ENCODE results near the gene CD300LF. TPM values are rescaled to one million over a fixed set of nuclear protein-coding genes. Genes with fewer than 3 reads are reported as not detected.

Gene CD300LF
- total and polyA plus RNA-seq, 4 donors, result 0.13 to 1.9 (median 1.0) TPM

GRCh38 chr17:74750327-74751069 lies 37.8 kb upstream of the CD300LF start:
- H3K27me3 ChIP-seq (ENCODE audit: control insufficient read depth in 4 of 4, insufficient read depth in 4 of 4, low read length in 3 of 4), result no peaks in the 10 kb centered on the region
- H3K9ac ChIP-seq (ENCODE audit: low read depth in 1 of 2, low read length in 2 of 2), result peak overlapping the region; percentile 77 to 95
- WGBS, result 16% methylated on average over 13 of the region's 13 CpGs
- peaks cover 19 to 63% (median 45%) of the 10 kb centered on the region in 4 donors for H3K4me1 ChIP-seq (ENCODE audit: control insufficient read depth in 4 of 4, insufficient read depth in 4 of 4, low read length in 3 of 4)
- H3K9me3 ChIP-seq (ENCODE audit: control insufficient read depth in 4 of 4, low read length in 3 of 4), result no peaks in the 10 kb centered on the region
- peak overlapping the region; percentile 76 to 96 (median 94) for H3K4me3 ChIP-seq (ENCODE audit: low read depth in 1 of 3, low read length in 3 of 3)
- peak; percentile 24 to 72 for TF ChIP-seq EGR1 (IDR thresholded peaks at IDR 0.05; ENCODE audit: low read depth in 2 of 2)
- TF ChIP-seq, protein P1, sequence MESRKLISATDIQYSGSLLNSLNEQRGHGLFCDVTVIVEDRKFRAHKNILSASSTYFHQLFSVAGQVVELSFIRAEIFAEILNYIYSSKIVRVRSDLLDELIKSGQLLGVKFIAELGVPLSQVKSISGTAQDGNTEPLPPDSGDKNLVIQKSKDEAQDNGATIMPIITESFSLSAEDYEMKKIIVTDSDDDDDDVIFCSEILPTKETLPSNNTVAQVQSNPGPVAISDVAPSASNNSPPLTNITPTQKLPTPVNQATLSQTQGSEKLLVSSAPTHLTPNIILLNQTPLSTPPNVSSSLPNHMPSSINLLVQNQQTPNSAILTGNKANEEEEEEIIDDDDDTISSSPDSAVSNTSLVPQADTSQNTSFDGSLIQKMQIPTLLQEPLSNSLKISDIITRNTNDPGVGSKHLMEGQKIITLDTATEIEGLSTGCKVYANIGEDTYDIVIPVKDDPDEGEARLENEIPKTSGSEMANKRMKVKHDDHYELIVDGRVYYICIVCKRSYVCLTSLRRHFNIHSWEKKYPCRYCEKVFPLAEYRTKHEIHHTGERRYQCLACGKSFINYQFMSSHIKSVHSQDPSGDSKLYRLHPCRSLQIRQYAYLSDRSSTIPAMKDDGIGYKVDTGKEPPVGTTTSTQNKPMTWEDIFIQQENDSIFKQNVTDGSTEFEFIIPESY (IDR thresholded peaks at IDR 0.05), result peak; percentile 76
- TF ChIP-seq JUND (IDR thresholded peaks at IDR 0.05), result peak; percentile 62 to 93
- peak; percentile 93 for TF ChIP-seq TAF1 (conservative IDR thresholded peaks at IDR 0.05)
- peak; percentile 97 to 98 for TF ChIP-seq RXRA (IDR thresholded peaks at IDR 0.05)
- TF ChIP-seq HNF4A (conservative IDR thresholded peaks at IDR 0.05), result peak; percentile 100
- TF ChIP-seq FOXA2 (IDR thresholded peaks at IDR 0.05), result peak; percentile 28
- TF ChIP-seq, protein P2, sequence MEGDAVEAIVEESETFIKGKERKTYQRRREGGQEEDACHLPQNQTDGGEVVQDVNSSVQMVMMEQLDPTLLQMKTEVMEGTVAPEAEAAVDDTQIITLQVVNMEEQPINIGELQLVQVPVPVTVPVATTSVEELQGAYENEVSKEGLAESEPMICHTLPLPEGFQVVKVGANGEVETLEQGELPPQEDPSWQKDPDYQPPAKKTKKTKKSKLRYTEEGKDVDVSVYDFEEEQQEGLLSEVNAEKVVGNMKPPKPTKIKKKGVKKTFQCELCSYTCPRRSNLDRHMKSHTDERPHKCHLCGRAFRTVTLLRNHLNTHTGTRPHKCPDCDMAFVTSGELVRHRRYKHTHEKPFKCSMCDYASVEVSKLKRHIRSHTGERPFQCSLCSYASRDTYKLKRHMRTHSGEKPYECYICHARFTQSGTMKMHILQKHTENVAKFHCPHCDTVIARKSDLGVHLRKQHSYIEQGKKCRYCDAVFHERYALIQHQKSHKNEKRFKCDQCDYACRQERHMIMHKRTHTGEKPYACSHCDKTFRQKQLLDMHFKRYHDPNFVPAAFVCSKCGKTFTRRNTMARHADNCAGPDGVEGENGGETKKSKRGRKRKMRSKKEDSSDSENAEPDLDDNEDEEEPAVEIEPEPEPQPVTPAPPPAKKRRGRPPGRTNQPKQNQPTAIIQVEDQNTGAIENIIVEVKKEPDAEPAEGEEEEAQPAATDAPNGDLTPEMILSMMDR (IDR thresholded peaks at IDR 0.05; ENCODE audit: low read depth, low read length, missing input control), result no peak
- TF ChIP-seq FOXA1 (IDR thresholded peaks at IDR 0.05), result peak; percentile 27
- peak; percentile 99 for TF ChIP-seq HNF4G (IDR thresholded peaks at IDR 0.05)
- TF ChIP-seq, protein P3, sequence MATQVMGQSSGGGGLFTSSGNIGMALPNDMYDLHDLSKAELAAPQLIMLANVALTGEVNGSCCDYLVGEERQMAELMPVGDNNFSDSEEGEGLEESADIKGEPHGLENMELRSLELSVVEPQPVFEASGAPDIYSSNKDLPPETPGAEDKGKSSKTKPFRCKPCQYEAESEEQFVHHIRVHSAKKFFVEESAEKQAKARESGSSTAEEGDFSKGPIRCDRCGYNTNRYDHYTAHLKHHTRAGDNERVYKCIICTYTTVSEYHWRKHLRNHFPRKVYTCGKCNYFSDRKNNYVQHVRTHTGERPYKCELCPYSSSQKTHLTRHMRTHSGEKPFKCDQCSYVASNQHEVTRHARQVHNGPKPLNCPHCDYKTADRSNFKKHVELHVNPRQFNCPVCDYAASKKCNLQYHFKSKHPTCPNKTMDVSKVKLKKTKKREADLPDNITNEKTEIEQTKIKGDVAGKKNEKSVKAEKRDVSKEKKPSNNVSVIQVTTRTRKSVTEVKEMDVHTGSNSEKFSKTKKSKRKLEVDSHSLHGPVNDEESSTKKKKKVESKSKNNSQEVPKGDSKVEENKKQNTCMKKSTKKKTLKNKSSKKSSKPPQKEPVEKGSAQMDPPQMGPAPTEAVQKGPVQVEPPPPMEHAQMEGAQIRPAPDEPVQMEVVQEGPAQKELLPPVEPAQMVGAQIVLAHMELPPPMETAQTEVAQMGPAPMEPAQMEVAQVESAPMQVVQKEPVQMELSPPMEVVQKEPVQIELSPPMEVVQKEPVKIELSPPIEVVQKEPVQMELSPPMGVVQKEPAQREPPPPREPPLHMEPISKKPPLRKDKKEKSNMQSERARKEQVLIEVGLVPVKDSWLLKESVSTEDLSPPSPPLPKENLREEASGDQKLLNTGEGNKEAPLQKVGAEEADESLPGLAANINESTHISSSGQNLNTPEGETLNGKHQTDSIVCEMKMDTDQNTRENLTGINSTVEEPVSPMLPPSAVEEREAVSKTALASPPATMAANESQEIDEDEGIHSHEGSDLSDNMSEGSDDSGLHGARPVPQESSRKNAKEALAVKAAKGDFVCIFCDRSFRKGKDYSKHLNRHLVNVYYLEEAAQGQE (IDR thresholded peaks at IDR 0.05), result peak; percentile 96
- peak in 1 of 2 donors; percentile 81 for TF ChIP-seq GABPA (IDR thresholded peaks at IDR 0.05 in 1 of 2, conservative IDR thresholded peaks at IDR 0.05 in 1 of 2)
- TF ChIP-seq RAD21 (IDR thresholded peaks at IDR 0.05), result peak; percentile 55 to 59
- peak; percentile 99 for TF ChIP-seq SP1 (IDR thresholded peaks at IDR 0.05)
- peak; percentile 51 for TF ChIP-seq NR2F2 (IDR thresholded peaks at IDR 0.05)
- TF ChIP-seq ATF3 (IDR thresholded peaks at IDR 0.05), result peak; percentile 80
- TF ChIP-seq YY1 (IDR thresholded peaks at IDR 0.05), result peak; percentile 86
- TF ChIP-seq, protein P4, sequence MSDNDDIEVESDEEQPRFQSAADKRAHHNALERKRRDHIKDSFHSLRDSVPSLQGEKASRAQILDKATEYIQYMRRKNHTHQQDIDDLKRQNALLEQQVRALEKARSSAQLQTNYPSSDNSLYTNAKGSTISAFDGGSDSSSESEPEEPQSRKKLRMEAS (IDR thresholded peaks at IDR 0.05), result peak; percentile 95
- no peak for DNase-seq (ENCODE audit: low spot score)
- H3K27ac ChIP-seq (ENCODE audit: low read depth in 1 of 2, low read length in 2 of 2), result peak overlapping the region; percentile 90 to 98
- no peaks in the 10 kb centered on the region for H3K36me3 ChIP-seq (ENCODE audit: control insufficient read depth in 4 of 4, insufficient read depth in 3 of 4, low read depth in 1 of 4, low read length in 3 of 4)

Data from liver (tissue), 9 donors.